ENCODE measurements around the gene TP53BP1.

TP53BP1 gene

DNA sequence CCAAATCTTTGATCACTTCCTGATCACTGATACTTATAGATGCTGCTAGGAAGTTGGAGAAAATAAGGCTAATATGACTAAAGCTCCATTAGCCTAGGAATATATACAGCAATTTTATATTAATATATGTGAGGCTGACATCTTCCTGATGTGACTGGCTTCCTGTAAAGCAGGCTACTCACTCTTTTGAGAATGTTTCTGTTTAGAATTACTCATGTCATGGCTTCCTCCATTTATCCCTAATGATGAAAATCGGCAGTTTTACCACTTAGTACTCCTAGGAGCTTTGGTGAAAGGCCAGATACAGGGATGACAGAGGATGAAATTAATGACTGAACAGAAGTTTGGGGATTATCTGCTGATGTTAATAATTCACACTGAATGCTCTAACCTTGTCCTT is 20.6 kb upstream of the TP53BP1 start:
- H3K27me3 Mint-ChIP-seq, result peaks cover 39% of the 10 kb centered on the region
- CTCF ChIA-PET, result interaction anchor here (0.6 to 5.9 kb wide), 7 partner anchors 9 to 137 kb away, joined by 3 to 43 read pairs (median 6); no protein-coding TSS in a partner anchor
- peaks cover 12% of the 10 kb centered on the region for H3K36me3 Mint-ChIP-seq
- H3K4me1 Mint-ChIP-seq, result peaks cover 88% of the 10 kb centered on the region
- H3K4me3 Mint-ChIP-seq, result peak overlapping the region; percentile 24
- H3K9me3 Mint-ChIP-seq, result no peaks in the 10 kb centered on the region
- no peak for DNase-seq
- peak overlapping the region; percentile 81 for H3K27ac Mint-ChIP-seq

DNA sequence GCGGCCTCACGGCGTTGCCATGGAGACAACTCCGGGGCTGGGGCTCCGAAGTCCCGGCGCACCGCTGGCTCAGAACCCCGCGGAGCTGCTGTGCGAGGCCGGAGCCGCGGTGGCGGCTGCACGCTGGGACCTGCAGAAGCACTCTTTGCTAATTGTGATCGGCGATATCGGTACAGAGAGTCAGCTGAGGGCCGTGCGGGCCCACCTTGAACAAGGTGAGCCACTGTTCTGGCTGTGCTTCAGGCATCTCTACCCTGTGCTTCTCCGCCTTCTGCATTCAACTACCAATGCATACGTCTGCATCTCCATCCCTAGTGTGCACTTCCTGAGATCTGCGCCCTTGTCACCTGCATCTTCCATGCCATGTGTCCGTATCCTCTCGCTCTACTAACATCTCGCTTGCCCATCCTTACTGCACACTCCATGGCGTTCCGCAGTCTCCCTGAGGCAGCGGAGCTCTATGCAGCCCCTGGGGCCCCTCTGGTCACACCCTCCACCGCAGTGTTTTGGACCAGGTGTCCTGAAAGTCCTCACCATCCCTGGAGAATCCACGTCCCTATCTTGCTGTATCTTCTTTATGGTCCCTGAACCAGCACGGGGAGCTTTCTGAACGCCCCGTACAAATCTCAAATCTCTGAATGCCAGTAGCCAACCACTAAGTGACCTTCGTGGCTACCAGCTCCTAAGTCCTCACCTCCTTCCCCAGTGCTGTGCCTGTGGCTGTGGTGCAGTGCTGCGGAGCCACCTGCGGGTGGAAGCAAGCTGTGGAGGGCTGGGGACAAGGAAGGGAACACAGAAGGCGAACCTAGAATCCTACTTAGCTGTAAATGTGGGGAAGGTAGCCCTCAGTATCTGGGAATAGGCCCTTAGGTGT is 18.3 kb upstream of the TP53BP1 start:
- H3K4me1 Mint-ChIP-seq, result peaks cover 70% of the 10 kb centered on the region
- CTCF ChIA-PET, result interaction anchor here (0.6 to 5.9 kb wide), 14 partner anchors 11 to 286 kb away, joined by 3 to 43 read pairs (median 4); partner anchors contain the start of genes ELL3, TUBGCP4 and ZSCAN29

DNA sequence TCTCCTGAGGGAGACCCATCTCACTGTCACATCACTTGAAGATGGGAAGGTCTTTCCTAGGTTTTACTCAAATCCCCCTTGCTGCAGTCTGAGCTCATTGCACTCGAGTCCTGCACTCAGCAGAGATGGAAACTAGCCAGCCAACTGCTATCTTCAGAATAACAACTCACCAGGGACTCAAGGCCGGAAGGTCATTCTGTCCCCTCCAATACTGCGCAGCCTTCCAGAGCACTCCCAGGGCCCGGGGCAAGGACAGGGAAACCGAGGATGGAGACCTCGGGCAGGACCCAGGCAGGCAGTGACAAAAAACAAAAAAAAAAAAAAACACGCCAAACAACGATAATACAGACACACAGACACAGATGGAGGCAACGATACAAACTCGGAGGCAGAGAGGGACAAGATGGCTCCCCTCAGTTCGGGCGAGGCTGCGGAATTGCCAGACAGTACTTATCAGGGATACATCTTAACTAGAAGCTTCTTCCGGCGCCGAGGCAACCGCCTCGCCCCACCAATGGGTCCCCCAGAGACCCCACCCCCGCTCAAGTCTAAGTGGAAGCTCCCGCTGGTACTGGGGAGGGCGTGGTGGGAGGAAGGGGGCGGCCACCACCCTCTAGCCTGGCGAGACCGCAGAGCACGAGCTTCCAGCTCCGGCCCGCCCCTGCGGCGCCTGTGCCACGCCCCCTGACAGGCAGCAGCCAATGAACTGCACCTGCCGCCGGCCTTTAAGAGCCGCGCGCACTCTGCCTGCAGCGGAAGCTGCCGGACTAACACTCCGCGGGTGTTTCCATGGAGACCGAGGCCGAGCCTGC is 17.4 kb upstream of the TP53BP1 start:
- Mint-ChIP-seq H3K36me3 (peaks cover 3% of the 10 kb centered on the region), H3K4me1 (peaks cover 62% of the 10 kb centered on the region), H3K9me3 (no peaks in the 10 kb centered on the region), H3K27ac (peak overlapping the region; percentile 96), H3K27me3 (peaks cover 9% of the 10 kb centered on the region), H3K4me3 (peak overlapping the region; percentile 91)
- CTCF ChIA-PET, result interaction anchor here (0.6 to 5.9 kb wide), 10 partner anchors 10 to 266 kb away, joined by 3 to 43 read pairs (median 5); partner anchors contain the start of genes ELL3, TUBGCP4 and ZSCAN29
- peak; percentile 98 for DNase-seq

More for the DNA sequence above, 18.3 kb upstream of the TP53BP1 start:
- H3K27me3 Mint-ChIP-seq, result peaks cover 16% of the 10 kb centered on the region
- H3K27ac Mint-ChIP-seq, result peak overlapping the region; percentile 60
- DNase-seq, result peak; percentile 54
- H3K4me3 Mint-ChIP-seq, result peak overlapping the region; percentile 91
- no peaks in the 10 kb centered on the region for H3K9me3 Mint-ChIP-seq
- peaks cover 10% of the 10 kb centered on the region for H3K36me3 Mint-ChIP-seq

DNA sequence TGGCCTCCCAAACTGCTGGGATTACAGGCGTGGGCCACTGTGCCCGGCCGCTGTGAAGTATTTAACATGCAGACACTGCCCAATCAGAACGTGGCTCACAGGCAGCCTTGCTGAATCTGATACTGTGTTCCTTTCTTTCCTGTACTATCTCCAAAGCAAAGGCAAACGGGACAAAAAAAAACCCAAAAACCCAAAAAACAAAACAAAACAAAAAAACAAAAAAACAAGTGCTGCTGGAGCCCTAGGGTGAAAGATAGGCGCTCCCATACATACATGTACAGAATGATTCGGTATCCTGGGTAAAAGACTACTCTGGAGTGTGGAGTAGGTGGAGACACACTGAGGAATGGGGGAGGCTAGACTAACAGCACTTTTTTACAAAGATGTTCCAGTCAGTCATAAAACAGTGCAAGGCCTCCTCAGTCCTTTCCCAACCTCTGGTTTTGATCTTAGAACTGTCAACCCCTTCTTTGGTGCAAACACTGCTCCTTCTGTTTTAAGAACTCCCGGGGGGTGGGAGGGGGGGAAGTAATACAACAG is 16.8 kb upstream of the TP53BP1 start:
- Mint-ChIP-seq H3K27ac (peak overlapping the region; percentile 96), H3K4me3 (peak overlapping the region; percentile 91), H3K4me1 (peaks cover 57% of the 10 kb centered on the region), H3K36me3 (peaks cover 3% of the 10 kb centered on the region), H3K9me3 (no peaks in the 10 kb centered on the region), H3K27me3 (peaks cover 9% of the 10 kb centered on the region)
- DNase-seq, result no peak
- CTCF ChIA-PET, result interaction anchor here (0.7 to 5.9 kb wide), 5 partner anchors 9 to 139 kb away, joined by 3 to 43 read pairs (median 6); partner anchors contain the start of genes TUBGCP4 and ZSCAN29

DNA sequence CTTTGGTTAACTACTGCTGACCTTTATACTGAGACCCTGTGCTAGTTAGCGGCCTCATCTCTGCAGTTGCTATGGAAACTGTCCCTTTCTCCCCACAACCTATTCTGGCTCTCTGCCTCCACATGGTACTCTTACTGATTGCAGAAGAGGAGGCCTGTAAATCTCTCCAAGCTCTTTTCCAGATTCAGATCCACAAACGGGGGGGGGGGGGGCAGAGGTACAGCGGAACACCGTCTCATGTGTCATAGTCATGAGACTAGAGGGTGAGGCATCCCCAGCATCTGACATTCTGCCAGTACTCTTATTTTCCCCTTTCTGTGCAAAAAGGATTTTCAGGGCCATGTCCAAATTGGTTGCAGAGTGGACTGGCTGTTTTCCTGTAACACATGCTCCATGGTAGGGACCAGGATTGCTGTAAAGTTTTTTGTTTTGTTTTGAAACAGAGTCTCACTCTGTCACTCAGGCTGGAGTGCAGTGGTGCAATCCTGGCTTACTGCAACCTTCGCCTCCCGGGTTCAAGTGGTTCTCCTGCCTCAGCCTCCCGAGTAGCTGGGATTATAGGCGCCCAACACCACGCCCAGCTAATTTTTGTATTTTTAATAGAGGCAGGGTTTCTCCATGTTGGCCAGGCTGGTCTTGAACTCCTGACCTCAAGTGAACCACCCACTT is 16.2 kb upstream of the TP53BP1 start:
- Mint-ChIP-seq H3K27ac (no peak overlapping the region), H3K36me3 (peaks cover 3% of the 10 kb centered on the region), H3K4me3 (peak overlapping the region; percentile 91), H3K9me3 (no peaks in the 10 kb centered on the region), H3K27me3 (peaks cover 9% of the 10 kb centered on the region), H3K4me1 (peaks cover 51% of the 10 kb centered on the region)
- no peak for DNase-seq
- CTCF ChIA-PET, result interaction anchor here (0.7 to 1.6 kb wide), 2 partner anchors 64 to 68 kb away, joined by 3 to 6 read pairs; no protein-coding TSS in a partner anchor

DNA sequence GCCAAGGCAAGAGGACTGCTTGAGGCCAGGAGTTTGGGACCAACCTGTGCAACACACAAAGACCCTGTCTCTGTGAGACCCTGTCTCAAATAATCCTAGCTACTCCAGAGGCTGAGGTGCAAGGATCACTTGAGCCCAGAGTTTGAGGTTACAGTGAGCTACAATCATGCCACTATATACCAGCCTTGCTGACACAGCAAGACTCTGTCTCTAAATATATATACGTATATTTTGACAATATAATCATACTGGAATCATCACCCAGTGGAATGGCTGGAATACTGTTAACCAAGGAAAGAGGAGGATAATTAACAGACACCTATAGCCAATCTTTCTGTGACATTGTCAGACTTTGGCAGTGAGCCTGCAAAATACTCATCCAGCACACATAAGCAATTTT is 15.5 kb upstream of the TP53BP1 start:
- Mint-ChIP-seq H3K4me3 (no peak overlapping the region), H3K36me3 (peaks cover 1% of the 10 kb centered on the region), H3K4me1 (peaks cover 44% of the 10 kb centered on the region), H3K27me3 (peaks cover 9% of the 10 kb centered on the region), H3K9me3 (no peaks in the 10 kb centered on the region), H3K27ac (no peak overlapping the region)
- CTCF ChIA-PET, result no interaction called here
- DNase-seq, result no peak

DNA sequence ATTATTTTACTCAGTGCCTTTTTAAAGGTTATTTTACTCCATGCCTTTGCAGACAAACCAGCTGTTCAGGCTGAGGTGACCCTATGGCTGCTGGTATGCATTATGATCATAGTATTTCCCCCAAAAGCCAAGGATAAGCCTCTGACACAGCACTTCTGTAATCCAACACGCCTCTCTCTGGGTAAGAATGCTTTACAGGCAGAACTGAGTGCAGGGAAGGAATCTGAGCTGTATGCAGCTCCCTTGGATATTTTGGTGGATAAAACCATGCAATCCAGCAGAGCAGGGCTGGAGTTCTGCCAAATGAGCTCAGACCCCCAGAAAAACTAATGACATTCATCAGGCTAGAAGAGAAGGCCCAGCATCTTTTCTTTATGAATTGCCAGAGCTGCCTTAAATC is 12.8 kb upstream of the TP53BP1 start:
- no peak for DNase-seq
- H3K9me3 Mint-ChIP-seq, result no peaks in the 10 kb centered on the region
- CTCF ChIA-PET, result no interaction called here
- no peak overlapping the region for H3K4me3 Mint-ChIP-seq
- no peak overlapping the region for H3K27ac Mint-ChIP-seq
- H3K4me1 Mint-ChIP-seq, result peaks cover 19% of the 10 kb centered on the region
- no peaks in the 10 kb centered on the region for H3K27me3 Mint-ChIP-seq
- no peaks in the 10 kb centered on the region for H3K36me3 Mint-ChIP-seq

DNA sequence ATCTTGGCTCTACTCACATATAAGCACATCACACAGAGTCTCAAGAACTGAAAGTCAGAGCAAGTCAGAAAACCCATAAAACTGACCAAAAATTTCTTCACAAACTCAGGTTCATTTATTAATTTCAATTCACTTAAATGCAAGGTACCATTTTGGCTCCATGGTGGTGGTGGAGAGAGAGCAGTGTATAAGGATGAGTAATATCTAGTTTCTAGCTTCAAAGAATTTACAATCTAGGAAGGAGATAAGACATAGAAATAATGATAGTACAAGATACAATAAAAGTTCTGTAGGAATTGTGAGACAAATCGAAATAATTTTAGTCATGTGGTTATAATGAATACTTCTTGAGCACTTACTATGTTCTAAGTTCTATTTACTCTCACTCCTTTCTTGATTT is 6.7 kb upstream of the TP53BP1 start:
- CTCF ChIA-PET, result interaction anchor here (1.2 to 1.4 kb wide), 2 partner anchors 11 to 15 kb away, joined by 3 to 5 read pairs; no protein-coding TSS in a partner anchor
- no peaks in the 10 kb centered on the region for H3K9me3 Mint-ChIP-seq
- peaks cover 2% of the 10 kb centered on the region for H3K36me3 Mint-ChIP-seq

DNA sequence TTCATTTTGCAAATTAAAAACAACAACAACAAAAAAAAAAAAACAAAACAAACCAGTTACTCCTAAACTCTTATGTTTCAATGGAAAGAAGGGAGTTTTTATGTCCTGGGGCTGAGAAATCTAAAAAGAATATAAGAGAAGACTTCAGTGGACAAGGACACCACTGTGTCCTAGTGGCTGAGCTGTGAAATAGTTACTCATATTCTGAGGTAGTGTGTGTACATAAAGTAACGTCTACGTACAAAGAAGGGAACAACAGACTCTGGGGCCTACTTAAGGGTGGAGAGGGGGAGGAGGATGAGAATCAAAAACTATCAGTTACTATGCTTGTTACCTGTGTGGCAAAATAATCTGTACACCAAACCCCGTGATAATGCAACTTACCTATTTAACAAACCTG is 6.0 kb upstream of the TP53BP1 start:
- no peak overlapping the region for H3K4me3 Mint-ChIP-seq
- CTCF ChIA-PET, result interaction anchor here (1.2 kb wide), 1 partner anchor 16 kb away, joined by 3 read pairs; no protein-coding TSS in a partner anchor
- H3K27ac Mint-ChIP-seq, result no peak overlapping the region
- no peak for DNase-seq
- no peaks in the 10 kb centered on the region for H3K9me3 Mint-ChIP-seq
- no peaks in the 10 kb centered on the region for H3K27me3 Mint-ChIP-seq
- peaks cover under 1% of the 10 kb centered on the region for H3K4me1 Mint-ChIP-seq
- peaks cover 2% of the 10 kb centered on the region for H3K36me3 Mint-ChIP-seq

More for the DNA sequence above, 6.7 kb upstream of the TP53BP1 start:
- H3K27ac Mint-ChIP-seq, result no peak overlapping the region
- no peak for DNase-seq
- no peaks in the 10 kb centered on the region for H3K27me3 Mint-ChIP-seq
- H3K4me3 Mint-ChIP-seq, result no peak overlapping the region
- H3K4me1 Mint-ChIP-seq, result no peaks in the 10 kb centered on the region

DNA sequence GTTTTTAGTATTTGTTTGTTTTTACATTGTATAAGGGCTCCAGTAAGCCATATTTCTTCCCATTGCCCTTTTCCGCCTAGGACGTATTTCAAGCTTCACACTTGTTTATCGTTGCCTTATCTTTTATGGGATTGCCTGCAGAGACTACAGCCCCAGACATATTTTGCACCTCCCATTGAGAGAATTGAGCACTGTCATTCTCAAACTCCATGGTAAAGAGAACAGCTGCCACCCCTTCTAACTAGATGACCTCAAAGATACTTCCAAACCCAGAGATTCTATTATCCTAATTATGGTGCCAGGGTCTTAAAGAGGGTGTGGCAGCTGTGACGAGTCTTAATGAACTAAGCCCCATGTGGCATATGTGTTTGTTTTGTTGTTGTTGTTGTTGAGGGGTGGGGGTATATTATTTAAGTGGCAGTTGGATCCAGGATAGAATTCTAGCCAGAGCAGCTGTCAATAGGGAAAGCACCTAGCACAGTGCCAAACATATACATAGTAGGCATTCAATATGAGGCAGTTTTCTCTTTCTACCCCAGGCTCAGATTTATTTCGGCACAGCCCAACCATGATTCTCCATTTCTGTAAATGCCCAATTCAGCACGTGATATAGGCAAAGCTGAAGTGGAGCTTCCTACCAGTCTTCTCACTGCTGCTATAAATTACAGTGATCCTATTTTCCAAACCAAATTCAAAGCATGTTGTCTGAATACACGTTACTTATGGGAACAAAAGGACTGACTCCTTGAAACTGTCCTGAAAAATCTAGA is 932 bp upstream of the TP53BP1 start:
- H3K27me3 Mint-ChIP-seq, result no peaks in the 10 kb centered on the region
- H3K9me3 Mint-ChIP-seq, result no peaks in the 10 kb centered on the region
- H3K27ac Mint-ChIP-seq, result peak overlapping the region; percentile 88
- no peak for DNase-seq
- peaks cover 30% of the 10 kb centered on the region for H3K4me1 Mint-ChIP-seq
- H3K4me3 Mint-ChIP-seq, result peak overlapping the region; percentile 94
- CTCF ChIA-PET, result interaction anchor here (1.9 kb wide), 1 partner anchor 17 kb away, joined by 7 read pairs; no protein-coding TSS in a partner anchor
- peaks cover 20% of the 10 kb centered on the region for H3K36me3 Mint-ChIP-seq

DNA sequence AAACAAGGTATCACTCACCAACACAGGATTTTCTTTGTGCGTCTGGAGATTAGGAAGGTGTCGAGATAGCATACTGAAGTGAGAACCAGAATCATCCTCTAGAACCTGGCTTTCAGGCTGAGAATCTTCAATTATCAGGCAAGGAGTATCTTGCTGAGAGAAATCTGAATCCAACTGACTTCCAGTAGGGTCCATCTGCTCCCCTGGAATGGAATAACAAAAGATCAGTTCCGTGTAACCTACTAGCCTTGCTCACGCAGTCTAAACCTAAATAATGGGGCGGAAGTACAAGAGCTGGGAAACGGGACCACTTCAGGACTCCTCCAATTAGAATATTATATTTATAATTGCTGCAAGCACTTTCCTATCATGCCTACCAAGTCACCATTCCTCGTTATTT is 690 bp downstream of the TP53BP1 start:
- H3K36me3 Mint-ChIP-seq, result peaks cover 21% of the 10 kb centered on the region
- no peaks in the 10 kb centered on the region for H3K9me3 Mint-ChIP-seq
- H3K27ac Mint-ChIP-seq, result peak overlapping the region; percentile 88
- no peak for DNase-seq
- CTCF ChIA-PET, result no interaction called here
- H3K4me1 Mint-ChIP-seq, result peaks cover 33% of the 10 kb centered on the region
- no peaks in the 10 kb centered on the region for H3K27me3 Mint-ChIP-seq
- peak overlapping the region; percentile 94 for H3K4me3 Mint-ChIP-seq

DNA sequence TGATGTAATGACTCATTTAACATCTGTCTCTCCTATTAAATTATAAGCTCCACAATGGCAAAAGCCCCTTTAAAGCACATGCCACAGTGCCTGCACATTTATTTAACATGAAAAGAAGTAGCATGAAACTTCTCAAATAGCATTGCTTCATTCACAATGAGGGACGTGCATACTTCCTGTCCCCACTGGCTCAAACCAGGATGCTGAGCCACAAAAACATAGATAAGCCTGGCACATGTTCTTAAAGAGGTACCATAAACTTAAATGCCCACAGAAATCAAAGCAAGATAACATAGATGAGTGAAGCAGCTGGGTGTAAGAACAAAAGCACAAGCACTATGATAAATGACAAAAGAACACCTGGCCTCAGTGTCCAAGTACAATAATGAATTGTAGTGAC is 3.8 kb downstream of the TP53BP1 start:
- peak; percentile 36 for DNase-seq
- Mint-ChIP-seq H3K9me3 (no peaks in the 10 kb centered on the region), H3K36me3 (peaks cover 21% of the 10 kb centered on the region), H3K27ac (no peak overlapping the region), H3K27me3 (no peaks in the 10 kb centered on the region), H3K4me3 (no peak overlapping the region), H3K4me1 (peaks cover 33% of the 10 kb centered on the region)
- CTCF ChIA-PET, result interaction anchor here (1.1 to 1.6 kb wide), 2 partner anchors 22 to 25 kb away, joined by 4 to 5 read pairs; no protein-coding TSS in a partner anchor

DNA sequence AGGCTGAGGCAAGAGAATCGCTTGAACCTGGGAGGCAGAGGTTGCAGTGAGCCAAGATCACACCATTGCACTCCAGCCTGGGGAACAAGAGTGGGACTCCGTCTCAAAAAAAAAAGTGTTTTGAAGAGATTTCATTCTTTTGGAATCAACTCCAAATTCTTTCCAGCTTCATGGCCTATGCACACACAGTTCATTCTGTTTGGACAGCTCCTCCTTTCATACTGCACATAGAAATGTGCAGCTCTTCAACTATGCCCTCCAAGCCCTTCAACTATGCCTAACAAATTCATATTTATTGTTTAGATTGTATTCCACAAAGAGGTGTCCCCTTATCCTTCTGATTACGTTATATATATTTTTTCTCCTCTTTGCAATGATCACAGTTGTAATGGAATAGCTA is 4.2 kb downstream of the TP53BP1 start:
- Mint-ChIP-seq H3K27ac (no peak overlapping the region), H3K4me1 (peaks cover 31% of the 10 kb centered on the region), H3K36me3 (peaks cover 22% of the 10 kb centered on the region), H3K27me3 (no peaks in the 10 kb centered on the region), H3K9me3 (no peaks in the 10 kb centered on the region), H3K4me3 (no peak overlapping the region)
- CTCF ChIA-PET, result interaction anchor here (1.1 to 1.6 kb wide), 2 partner anchors 22 to 25 kb away, joined by 4 to 5 read pairs; no protein-coding TSS in a partner anchor
- no peak for DNase-seq
